Measurements from ENCODE around the gene MDC1.
"Not testable (repeated sequence)": the region's sequence is repeated elsewhere in the genome, so short reads cannot be mapped to it uniquely, and the experiment has no call there.

The MDC1 gene, protein sequence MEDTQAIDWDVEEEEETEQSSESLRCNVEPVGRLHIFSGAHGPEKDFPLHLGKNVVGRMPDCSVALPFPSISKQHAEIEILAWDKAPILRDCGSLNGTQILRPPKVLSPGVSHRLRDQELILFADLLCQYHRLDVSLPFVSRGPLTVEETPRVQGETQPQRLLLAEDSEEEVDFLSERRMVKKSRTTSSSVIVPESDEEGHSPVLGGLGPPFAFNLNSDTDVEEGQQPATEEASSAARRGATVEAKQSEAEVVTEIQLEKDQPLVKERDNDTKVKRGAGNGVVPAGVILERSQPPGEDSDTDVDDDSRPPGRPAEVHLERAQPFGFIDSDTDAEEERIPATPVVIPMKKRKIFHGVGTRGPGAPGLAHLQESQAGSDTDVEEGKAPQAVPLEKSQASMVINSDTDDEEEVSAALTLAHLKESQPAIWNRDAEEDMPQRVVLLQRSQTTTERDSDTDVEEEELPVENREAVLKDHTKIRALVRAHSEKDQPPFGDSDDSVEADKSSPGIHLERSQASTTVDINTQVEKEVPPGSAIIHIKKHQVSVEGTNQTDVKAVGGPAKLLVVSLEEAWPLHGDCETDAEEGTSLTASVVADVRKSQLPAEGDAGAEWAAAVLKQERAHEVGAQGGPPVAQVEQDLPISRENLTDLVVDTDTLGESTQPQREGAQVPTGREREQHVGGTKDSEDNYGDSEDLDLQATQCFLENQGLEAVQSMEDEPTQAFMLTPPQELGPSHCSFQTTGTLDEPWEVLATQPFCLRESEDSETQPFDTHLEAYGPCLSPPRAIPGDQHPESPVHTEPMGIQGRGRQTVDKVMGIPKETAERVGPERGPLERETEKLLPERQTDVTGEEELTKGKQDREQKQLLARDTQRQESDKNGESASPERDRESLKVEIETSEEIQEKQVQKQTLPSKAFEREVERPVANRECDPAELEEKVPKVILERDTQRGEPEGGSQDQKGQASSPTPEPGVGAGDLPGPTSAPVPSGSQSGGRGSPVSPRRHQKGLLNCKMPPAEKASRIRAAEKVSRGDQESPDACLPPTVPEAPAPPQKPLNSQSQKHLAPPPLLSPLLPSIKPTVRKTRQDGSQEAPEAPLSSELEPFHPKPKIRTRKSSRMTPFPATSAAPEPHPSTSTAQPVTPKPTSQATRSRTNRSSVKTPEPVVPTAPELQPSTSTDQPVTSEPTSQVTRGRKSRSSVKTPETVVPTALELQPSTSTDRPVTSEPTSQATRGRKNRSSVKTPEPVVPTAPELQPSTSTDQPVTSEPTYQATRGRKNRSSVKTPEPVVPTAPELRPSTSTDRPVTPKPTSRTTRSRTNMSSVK (N-terminal part only)

DNA sequence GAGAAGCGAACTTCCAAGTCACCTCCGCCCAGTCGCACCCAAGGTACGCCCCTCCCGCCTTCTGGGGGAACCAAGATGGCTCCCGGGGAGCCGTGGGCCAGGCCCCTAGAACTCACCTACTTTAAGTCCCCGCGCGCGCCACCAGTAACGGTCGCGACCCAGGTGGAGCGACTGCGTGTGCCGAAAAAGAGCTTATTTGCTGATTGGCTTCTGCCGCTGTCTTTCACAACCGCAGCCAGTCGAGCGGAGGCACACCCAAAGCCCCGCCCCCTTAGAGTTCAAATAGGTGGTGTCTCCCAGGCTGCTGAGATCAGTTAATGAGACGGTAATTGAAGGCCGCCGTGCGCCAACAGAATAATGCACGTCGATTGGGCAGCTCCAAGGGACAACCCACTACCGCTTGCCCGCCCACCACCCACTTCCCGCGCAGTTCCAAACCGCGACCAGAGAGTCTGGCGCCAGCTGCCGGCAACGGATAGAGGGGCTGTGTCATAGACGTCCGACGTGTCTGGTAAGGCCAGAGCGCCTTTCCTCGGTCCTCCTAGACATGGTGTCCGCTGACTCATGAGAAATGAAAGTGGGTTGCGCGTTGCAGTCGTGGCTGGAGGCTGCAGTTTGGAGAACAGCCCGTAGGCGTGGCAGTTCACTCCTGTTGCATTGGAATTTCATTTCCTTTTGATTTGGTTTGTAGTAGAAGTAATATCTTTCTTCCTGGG lies at the start of gene MDC1:
MDC1 (minus strand) TSS at position 153 of the 716 bp plus-strand sequence. CDS start 2,106 bp downstream, outside the sequence.
- peaks cover 24% of the 10 kb centered on the region for H3K36me3 ChIP-seq (replicated peaks)
- in situ Hi-C loops (cut with HindIII; ENCODE audit: low pct_ligation_motif_present, low sequenced_read_pairs) = no loop called here
- peak within 1 kb of the TSS; percentile 93 for H3K27ac ChIP-seq
- no peaks in the 10 kb centered on the region for H3K27me3 ChIP-seq (replicated peaks)
- peak within 1 kb of the TSS; percentile 76 for H3K4me3 ChIP-seq (ENCODE audit: low read depth, low read length)
- TF ChIP-seq, protein P1, sequence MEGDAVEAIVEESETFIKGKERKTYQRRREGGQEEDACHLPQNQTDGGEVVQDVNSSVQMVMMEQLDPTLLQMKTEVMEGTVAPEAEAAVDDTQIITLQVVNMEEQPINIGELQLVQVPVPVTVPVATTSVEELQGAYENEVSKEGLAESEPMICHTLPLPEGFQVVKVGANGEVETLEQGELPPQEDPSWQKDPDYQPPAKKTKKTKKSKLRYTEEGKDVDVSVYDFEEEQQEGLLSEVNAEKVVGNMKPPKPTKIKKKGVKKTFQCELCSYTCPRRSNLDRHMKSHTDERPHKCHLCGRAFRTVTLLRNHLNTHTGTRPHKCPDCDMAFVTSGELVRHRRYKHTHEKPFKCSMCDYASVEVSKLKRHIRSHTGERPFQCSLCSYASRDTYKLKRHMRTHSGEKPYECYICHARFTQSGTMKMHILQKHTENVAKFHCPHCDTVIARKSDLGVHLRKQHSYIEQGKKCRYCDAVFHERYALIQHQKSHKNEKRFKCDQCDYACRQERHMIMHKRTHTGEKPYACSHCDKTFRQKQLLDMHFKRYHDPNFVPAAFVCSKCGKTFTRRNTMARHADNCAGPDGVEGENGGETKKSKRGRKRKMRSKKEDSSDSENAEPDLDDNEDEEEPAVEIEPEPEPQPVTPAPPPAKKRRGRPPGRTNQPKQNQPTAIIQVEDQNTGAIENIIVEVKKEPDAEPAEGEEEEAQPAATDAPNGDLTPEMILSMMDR (IDR thresholded peaks at IDR 0.05; ENCODE audit: low read depth, low read length, missing control alignments) = peak; percentile 47
- peak; percentile 100 for DNase-seq

DNA sequence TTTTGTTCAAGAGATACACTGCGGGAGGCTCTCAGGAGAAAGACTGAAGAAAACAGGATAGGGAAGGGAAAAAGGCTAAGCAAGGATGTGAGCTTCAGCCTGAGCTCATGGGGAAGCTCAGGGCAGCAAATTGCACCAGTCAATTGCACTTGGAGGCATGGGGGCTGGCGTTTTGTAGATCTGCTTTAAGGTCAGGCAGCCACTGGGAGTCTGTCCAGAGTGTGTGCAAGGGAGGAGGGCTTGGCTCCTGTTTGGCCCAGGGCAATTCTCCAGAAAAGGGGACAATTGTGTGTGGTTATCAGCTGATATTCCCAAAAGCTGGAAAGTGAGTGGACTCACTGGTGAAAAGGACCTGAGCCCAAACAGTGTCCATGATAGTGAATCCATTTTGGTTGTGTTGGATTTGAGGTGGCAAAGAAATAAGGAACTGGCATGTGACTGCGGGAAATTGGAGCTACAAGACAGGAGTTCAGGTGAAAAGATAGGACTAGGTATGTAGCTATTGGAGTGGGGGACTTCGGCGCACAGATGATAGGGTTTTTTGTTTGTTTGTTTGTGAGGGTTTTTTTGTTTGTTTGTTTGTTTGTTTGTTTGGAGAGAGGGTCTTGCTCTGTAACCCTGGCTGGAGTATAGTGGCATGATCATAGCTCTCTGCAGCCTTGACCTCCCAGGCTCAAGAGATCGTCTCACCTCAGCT lies 49.5 kb upstream of the MDC1 start:
- TF ChIP-seq, protein P1 (IDR thresholded peaks at IDR 0.05; ENCODE audit: low read depth, low read length, missing control alignments) = no peak
- Histone ChIP-seq H3K4me3 (ENCODE audit: low read depth, low read length) (no peak overlapping the region), H3K27me3 (replicated peaks) (no peaks in the 10 kb centered on the region), H3K36me3 (replicated peaks) (no peaks in the 10 kb centered on the region), H3K27ac (no peak overlapping the region)
- in situ Hi-C loops (cut with HindIII; ENCODE audit: low pct_ligation_motif_present, low sequenced_read_pairs) = no loop called here
- DNase-seq = no peak

DNA sequence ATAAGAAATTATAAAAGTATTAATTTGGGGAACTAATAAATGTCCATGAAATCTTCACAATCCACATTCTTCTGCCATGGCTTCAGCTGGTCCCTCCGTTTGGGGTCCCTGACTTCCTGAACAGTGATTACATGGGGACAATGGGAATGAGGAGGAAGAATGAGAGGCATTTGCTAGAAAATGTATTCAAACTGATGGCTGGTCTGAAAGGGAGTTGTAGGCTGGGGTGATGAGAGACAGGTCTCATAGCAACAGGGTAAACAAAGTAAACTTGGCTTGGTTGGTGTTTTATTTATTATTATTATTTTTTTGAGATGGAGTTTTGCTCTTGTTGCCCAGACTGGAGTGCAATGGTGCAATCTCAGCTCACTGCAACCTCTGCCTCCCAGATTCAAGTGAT lies 48.4 kb upstream of the MDC1 start:
- H3K27me3 ChIP-seq (replicated peaks); H3K4me3 ChIP-seq (ENCODE audit: low read depth, low read length); in situ Hi-C loops (cut with HindIII; ENCODE audit: low pct_ligation_motif_present, low sequenced_read_pairs); H3K36me3 ChIP-seq (replicated peaks); DNase-seq: not testable (repeated sequence)
- H3K27ac ChIP-seq = peak overlapping the region; percentile 81

DNA sequence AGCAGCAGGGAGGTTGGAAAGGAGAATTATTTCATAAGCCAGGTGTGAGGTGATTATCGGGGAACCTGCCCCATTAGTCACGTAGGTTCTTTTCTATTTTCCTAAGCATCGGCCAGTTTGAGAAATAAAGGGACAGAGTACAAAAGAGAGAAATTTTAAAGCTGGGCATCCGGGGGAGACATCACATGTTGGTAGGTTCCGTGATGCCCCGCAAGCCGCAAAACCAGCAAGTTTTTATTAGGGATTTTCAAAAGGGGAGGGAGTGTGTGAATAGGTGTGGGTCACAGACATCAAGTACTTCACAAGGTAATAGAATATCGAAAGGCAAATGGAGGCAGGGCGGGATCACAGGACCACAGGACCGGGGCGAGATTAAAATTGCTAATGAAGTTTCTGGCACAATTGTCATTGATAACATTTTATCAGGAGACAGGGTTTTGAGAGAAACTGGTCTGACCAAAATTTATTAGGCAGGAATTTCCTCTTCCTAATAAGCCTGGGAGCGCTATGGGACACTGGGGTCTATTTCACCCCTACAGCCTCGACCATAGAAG lies 47.5 kb upstream of the MDC1 start:
- H3K27me3 ChIP-seq (replicated peaks); in situ Hi-C loops (cut with HindIII; ENCODE audit: low pct_ligation_motif_present, low sequenced_read_pairs); DNase-seq; H3K36me3 ChIP-seq (replicated peaks); H3K4me3 ChIP-seq (ENCODE audit: low read depth, low read length): not testable (repeated sequence)
- H3K27ac ChIP-seq = peak overlapping the region; percentile 81

DNA sequence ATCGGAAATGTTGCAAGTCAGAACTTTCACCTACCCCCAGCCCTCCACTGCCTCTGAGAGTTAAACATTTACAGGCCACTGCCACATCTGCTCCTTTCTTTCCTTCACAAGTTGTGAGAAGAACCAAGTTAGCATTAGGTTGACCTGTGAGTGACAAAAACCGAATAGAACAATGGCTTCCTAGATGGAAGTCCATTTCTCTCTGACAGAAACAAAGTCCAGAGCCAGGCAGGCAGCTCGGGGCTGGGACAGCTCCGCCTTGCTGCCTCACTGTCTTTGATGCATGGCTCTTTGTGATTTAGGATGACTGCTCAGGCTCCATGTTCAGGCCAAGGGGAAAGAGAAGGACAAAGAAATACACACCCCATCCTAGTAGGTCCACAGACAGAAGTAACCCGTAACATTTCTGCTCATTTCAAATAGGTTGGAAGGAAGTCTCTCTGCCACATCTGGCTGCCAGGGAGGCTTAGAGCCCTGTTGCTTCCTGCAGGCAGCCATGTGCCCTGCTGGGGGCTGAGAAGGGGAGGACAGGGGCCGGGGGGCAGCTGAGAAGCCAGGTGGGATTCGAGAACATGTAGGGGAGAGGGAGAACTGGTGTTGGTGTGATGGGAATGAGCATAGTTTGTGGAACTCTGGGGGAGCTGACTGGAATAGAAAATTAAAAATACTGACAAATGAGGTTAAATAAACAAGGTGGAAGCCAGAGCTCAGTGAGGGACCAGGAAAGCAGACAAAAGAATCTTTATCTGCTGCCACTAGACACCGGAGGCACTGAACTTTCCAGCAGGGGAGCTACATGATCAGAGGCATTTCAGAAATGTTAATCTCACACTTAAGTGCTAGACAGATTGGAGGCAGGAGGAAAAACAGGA lies 46.8 kb upstream of the MDC1 start:
- Histone ChIP-seq H3K4me3 (ENCODE audit: low read depth, low read length) (no peak overlapping the region), H3K36me3 (replicated peaks) (no peaks in the 10 kb centered on the region), H3K27me3 (replicated peaks) (no peaks in the 10 kb centered on the region), H3K27ac (peak overlapping the region; percentile 81)
- peak; percentile 80 for DNase-seq
- in situ Hi-C loops (cut with HindIII; ENCODE audit: low pct_ligation_motif_present, low sequenced_read_pairs) = no loop called here
- TF ChIP-seq, protein P1 (IDR thresholded peaks at IDR 0.05; ENCODE audit: low read depth, low read length, missing control alignments) = peak; percentile 45
